IMR-90 (cell line): ENCODE data around the gene HMOX1. TPM values are rescaled to one million over a fixed set of nuclear protein-coding genes. Genes with fewer than 3 reads are reported as not detected.

Experiments
- ATAC-seq: fragments of 200-7000 bp; cut with Tn5 transposase; 2 replicates; pipeline ENCODE4 v1.9.1; 2020; ENCODE audit warnings: low read depth, mild to moderate bottlenecking, moderate library complexity
- BruUV-seq: library from RNA; stranded (reverse); fragments of 400-500 nt; replicated peaks from 2 replicates; lab custom pipeline; 2021; lab: Mats Ljungman, UMichigan
- CTCF ChIA-PET: fragments of 300-600 bp; formaldehyde crosslinking; extraction: SDS; loops from one replicate; lab custom pipeline; 2021; ENCODE audit warnings: antibody characterized with exemption; lab: Yijun Ruan, JAX
- POLR2A ChIA-PET: fragments of 300-600 bp; sonication (Branson Sonifier 250); formaldehyde crosslinking; loops from one replicate; lab custom pipeline; 2022; ENCODE audit warnings: antibody characterized with exemption; ENCODE audit not compliant: unreplicated experiment; lab: Charles Lee
- DNase-seq: peaks from one replicate; pipeline ENCODE4 v3.0.0; 2013
- H2AFZ ChIP-seq: replicated peaks from 2 replicates; pipeline ENCODE3; 2013; ENCODE audit warnings: low read length, mild to moderate bottlenecking; ENCODE audit not compliant: poor library complexity
- H2AK5ac ChIP-seq: 2 replicates; pipeline ENCODE4 v1.6.1; 2013; ENCODE audit warnings: low read depth, low read length, inconsistent platforms
- H2AK9ac ChIP-seq: replicated peaks from 2 replicates; pipeline ENCODE3; 2013; ENCODE audit warnings: mild to moderate bottlenecking, low read depth, low read length, moderate library complexity; ENCODE audit not compliant: poor library complexity
- H2BK120ac ChIP-seq: 2 replicates; pipeline ENCODE4 v1.6.1; 2013; ENCODE audit warnings: low read depth, low read length, inconsistent platforms
- H2BK15ac ChIP-seq: 3 replicates; pipeline ENCODE4 v1.6.1; 2013; ENCODE audit warnings: low read depth, low read length, inconsistent platforms
- H2BK20ac ChIP-seq: 2 replicates; pipeline ENCODE4 v1.6.1; 2013; ENCODE audit warnings: low read depth, mild to moderate bottlenecking, inconsistent platforms, low read length, moderate library complexity
- H2BK5ac ChIP-seq: 2 replicates; pipeline ENCODE4 v1.6.1; 2013; ENCODE audit warnings: mild to moderate bottlenecking, low read depth, low read length, inconsistent platforms; ENCODE audit not compliant: poor library complexity, severe bottlenecking
- H3K14ac ChIP-seq: replicated peaks from 2 replicates; pipeline ENCODE4 v1.6.1; 2013; ENCODE audit warnings: low read depth, low read length, inconsistent platforms
- H3K18ac ChIP-seq: 2 replicates; pipeline ENCODE4 v1.6.1; 2013; ENCODE audit warnings: low read depth, low read length, control low read depth
- H3K23ac ChIP-seq: 2 replicates; pipeline ENCODE4 v1.6.1; 2013; ENCODE audit warnings: low read depth, low read length, inconsistent platforms
- H3K27ac ChIP-seq: 2 replicates; pipeline ENCODE4 v1.5.1; 2013; ENCODE audit warnings: mild to moderate bottlenecking, control low read depth, low read length; ENCODE audit not compliant: insufficient read depth
- H3K27me3 ChIP-seq: 2 replicates; pipeline ENCODE4 v1.6.1; 2013; ENCODE audit warnings: low read length; ENCODE audit not compliant: control insufficient read depth, insufficient read depth
- H3K36me3 ChIP-seq: 2 replicates; pipeline ENCODE4 v1.6.1; 2013; ENCODE audit warnings: low read length, mixed read lengths; ENCODE audit not compliant: control insufficient read depth, insufficient read depth
- H3K4ac ChIP-seq: 2 replicates; pipeline ENCODE4 v1.6.1; 2013; ENCODE audit warnings: low read depth, low read length, inconsistent platforms
- H3K4me1 ChIP-seq: 2 replicates; pipeline ENCODE4 v1.6.1; 2013; ENCODE audit warnings: low read length, mixed read lengths; ENCODE audit not compliant: control insufficient read depth, insufficient read depth
- H3K4me2 ChIP-seq: 2 replicates; pipeline ENCODE4 v1.6.1; 2013; ENCODE audit warnings: low read depth, mild to moderate bottlenecking, control low read depth, low read length, moderate library complexity
- H3K4me3 ChIP-seq: 2 replicates; pipeline ENCODE4 v1.5.1; 2013; ENCODE audit warnings: low read depth, mild to moderate bottlenecking, control low read depth, low read length, moderate library complexity; ENCODE audit not compliant: insufficient read depth
- H3K56ac ChIP-seq: 2 replicates; pipeline ENCODE4 v1.6.1; 2013; ENCODE audit warnings: low read length, inconsistent platforms; ENCODE audit not compliant: insufficient read depth; ENCODE audit errors: extremely low read depth
- H3K79me1 ChIP-seq, 2 experiments: 2 replicates each; pipeline ENCODE4 v1.6.1; 2013; ENCODE audit warnings: low read length in 2 of 2, inconsistent platforms in 1 of 2, low read depth in 1 of 2
- H3K9ac ChIP-seq: 2 replicates; pipeline ENCODE4 v1.6.1; 2013; ENCODE audit warnings: low read depth, low read length, control low read depth
- H3K9me1 ChIP-seq: 2 replicates; pipeline ENCODE4 v1.6.1; 2013; ENCODE audit warnings: low read length, inconsistent platforms; ENCODE audit not compliant: insufficient read depth
- H3K9me3 ChIP-seq: 2 replicates; pipeline ENCODE4 v1.6.1; 2013; ENCODE audit warnings: low read length; ENCODE audit not compliant: control insufficient read depth, insufficient read depth
- H4K20me1 ChIP-seq: 2 replicates; pipeline ENCODE4 v1.6.1; 2013; ENCODE audit warnings: low read length, inconsistent platforms; ENCODE audit not compliant: insufficient read depth
- H4K5ac ChIP-seq: 2 replicates; pipeline ENCODE4 v1.6.1; 2013; ENCODE audit warnings: mild to moderate bottlenecking, low read depth, low read length, control low read depth
- H4K8ac ChIP-seq, 2 experiments: 2 replicates each; pipeline ENCODE4 v1.6.1; 2013; ENCODE audit warnings: low read depth in 2 of 2, low read length in 2 of 2, control low read depth in 1 of 2, inconsistent platforms in 1 of 2
- H4K91ac ChIP-seq: 2 replicates; pipeline ENCODE4 v1.6.1; 2013; ENCODE audit warnings: low read depth, low read length, inconsistent platforms; ENCODE audit not compliant: insufficient read depth
- BHLHE40 ChIP-seq: fragments of 150-350 bp; IDR thresholded peaks from 2 replicates; pipeline ENCODE4 v1.6.1; 2016; ENCODE audit warnings: mild to moderate bottlenecking, low read depth, low read length
- CEBPB ChIP-seq: IDR thresholded peaks from 2 replicates; pipeline ENCODE4 v1.6.1; 2012; ENCODE audit warnings: low read depth, low read length, improper control_type of control experiment
- CHD1 ChIP-seq: IDR thresholded peaks from 2 replicates; pipeline ENCODE4 v1.6.1; 2012; ENCODE audit warnings: low read depth, low read length, improper control_type of control experiment
- ELK1 ChIP-seq: fragments of 150-350 bp; IDR thresholded peaks from 2 replicates; pipeline ENCODE4 v1.6.1; 2016; ENCODE audit warnings: low read depth, mild to moderate bottlenecking, low read length, moderate library complexity, borderline replicate concordance
- FOS ChIP-seq: fragments of 150-350 bp; IDR thresholded peaks from 2 replicates; pipeline ENCODE4 v1.6.1; 2016; ENCODE audit warnings: low read depth, low read length
- MAFK ChIP-seq: IDR thresholded peaks from 2 replicates; pipeline ENCODE4 v1.6.1; 2012; ENCODE audit warnings: low read depth, low read length, improper control_type of control experiment
- MAZ ChIP-seq: IDR thresholded peaks from 2 replicates; pipeline ENCODE4 v1.6.1; 2012; ENCODE audit warnings: low read depth, mild to moderate bottlenecking, low read length, improper control_type of control experiment, moderate library complexity, borderline replicate concordance
- MXI1 ChIP-seq: IDR thresholded peaks from 2 replicates; pipeline ENCODE4 v1.6.1; 2012; ENCODE audit warnings: low read depth, mild to moderate bottlenecking, low read length, moderate library complexity, borderline replicate concordance
- NFE2L2 ChIP-seq: fragments of 150-350 bp; IDR thresholded peaks from 2 replicates; pipeline ENCODE4 v1.6.1; 2016; ENCODE audit warnings: low read depth, mild to moderate bottlenecking, low read length
- POLR2A ChIP-seq: IDR thresholded peaks from 2 replicates; pipeline ENCODE4 v1.6.1; 2012; ENCODE audit warnings: mild to moderate bottlenecking, low read depth, low read length
- RAD21 ChIP-seq: IDR thresholded peaks from 2 replicates; pipeline ENCODE4 v1.6.1; 2012; ENCODE audit warnings: low read length, improper control_type of control experiment
- RCOR1 ChIP-seq: IDR thresholded peaks from 2 replicates; pipeline ENCODE4 v1.6.1; 2012; ENCODE audit warnings: mild to moderate bottlenecking, low read length, improper control_type of control experiment; ENCODE audit not compliant: insufficient replicate concordance
- RFX5 ChIP-seq: IDR thresholded peaks from 2 replicates; pipeline ENCODE4 v1.8.0; 2012; ENCODE audit warnings: low read depth, mild to moderate bottlenecking, low read length, moderate library complexity
- SMC3 ChIP-seq: fragments of 150-350 bp; IDR thresholded peaks from 2 replicates; pipeline ENCODE4 v1.6.1; 2016; ENCODE audit warnings: low read depth, mild to moderate bottlenecking, antibody characterized with exemption, low read length, moderate library complexity
- WGBS, 2 experiments: methylation state at CpG; one replicate each; pipeline versions ENCODE4 v1.1.5 to v1.1.7; 2013; ENCODE audit warnings: missing lambda C conversion rate in 2 of 2; ENCODE audit not compliant: insufficient read length in 1 of 2; ENCODE audit errors: extremely low coverage in 2 of 2; 5-methylcytosine and 5-hydroxymethylcytosine counted together
- dilution Hi-C: fragments of 300-500 bp; cut with HindIII; formaldehyde crosslinking; loops from one replicate; pipeline ENCODE4 v1.14.3; 2018; ENCODE audit warnings: low sequenced_read_pairs; ENCODE audit not compliant: unreplicated experiment
- in situ Hi-C: fragments of 300-500 bp; cut with MboI; formaldehyde crosslinking; loops from 3 replicates; pipeline ENCODE4 v1.14.3; 2019; ENCODE audit warnings: low sequenced_read_pairs, inconsistent platforms, mixed read lengths
- intact Hi-C: fragments of 100-400 bp; cut with micrococcal nuclease; formaldehyde crosslinking; loops from 2 replicates; pipeline ENCODE4 v1.10.0; 2022
- polyA plus RNA-seq, 3 experiments: library from polyadenylated mRNA; depleted of rRNA; stranded (reverse); fragments of >200 nt; gene quantifications; 2 replicates each; pipeline ENCODE4 v1.2.3, GENCODE V29; 2012; ENCODE audit warnings: low replicate concordance in 1 of 3
- total RNA-seq: library from RNA; depleted of rRNA; stranded (reverse); fragments of >200 nt; gene quantifications from 2 replicates; pipeline ENCODE4 v1.2.3, GENCODE V29; 2012
- TF ChIP-seq, protein P1 (sequence below): fragments of 150-350 bp; IDR thresholded peaks from 2 replicates; pipeline ENCODE4 v1.6.1; 2017; ENCODE audit warnings: mild to moderate bottlenecking, antibody characterized with exemption, low read length, low read depth
- TF ChIP-seq, protein P2 (sequence below): conservative IDR thresholded peaks from 2 replicates; pipeline ENCODE4 v1.5.1; 2012; ENCODE audit warnings: mild to moderate bottlenecking, low read depth, low read length, improper control_type of control experiment

Gene HMOX1
- total and polyA plus RNA-seq, 2 of the 4 experiments (the other 2 are of a cell fraction), result 23.1 to 50.5 TPM

GRCh38 chr22:35363566-35364086 is 17.3 kb upstream of the HMOX1 start:
- H4K91ac ChIP-seq, result no peak overlapping the region
- no peak overlapping the region for H4K8ac ChIP-seq
- H3K18ac ChIP-seq, result peak overlapping the region; percentile 9; the same call in 1 of the 2 replicates
- no peak overlapping the region for H2BK5ac ChIP-seq
- no CpG with 5 or more reads among the region's 11 CpGs for WGBS, 2 experiments
- peaks cover 3% of the 10 kb centered on the region; the same call in 1 of the 2 replicates for H3K4me1 ChIP-seq
- H3K27me3 ChIP-seq, result no peaks in the 10 kb centered on the region
- H2BK120ac ChIP-seq, result no peak overlapping the region
- no peak overlapping the region for H3K4ac ChIP-seq
- no peak overlapping the region; the same call in 2 of the 3 replicates for H2BK15ac ChIP-seq
- H3K27ac ChIP-seq, result no peak overlapping the region
- dilution Hi-C loops, result no loop called here
- H3K36me3 ChIP-seq, result no peaks in the 10 kb centered on the region
- no peak overlapping the region for H2AFZ ChIP-seq
- H3K9ac ChIP-seq, result no peak overlapping the region
- TF ChIP-seq, protein P1, sequence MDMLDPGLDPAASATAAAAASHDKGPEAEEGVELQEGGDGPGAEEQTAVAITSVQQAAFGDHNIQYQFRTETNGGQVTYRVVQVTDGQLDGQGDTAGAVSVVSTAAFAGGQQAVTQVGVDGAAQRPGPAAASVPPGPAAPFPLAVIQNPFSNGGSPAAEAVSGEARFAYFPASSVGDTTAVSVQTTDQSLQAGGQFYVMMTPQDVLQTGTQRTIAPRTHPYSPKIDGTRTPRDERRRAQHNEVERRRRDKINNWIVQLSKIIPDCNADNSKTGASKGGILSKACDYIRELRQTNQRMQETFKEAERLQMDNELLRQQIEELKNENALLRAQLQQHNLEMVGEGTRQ, result no peak
- no peak for TF ChIP-seq MXI1
- TF ChIP-seq RCOR1, result no peak
- no peak for TF ChIP-seq NFE2L2
- no peak for TF ChIP-seq BHLHE40
- TF ChIP-seq ELK1, result no peak
- TF ChIP-seq SMC3, result no peak
- no peak for TF ChIP-seq RAD21
- TF ChIP-seq FOS, result no peak
- TF ChIP-seq MAFK, result no peak
- no peak for TF ChIP-seq POLR2A
- TF ChIP-seq, protein P2, sequence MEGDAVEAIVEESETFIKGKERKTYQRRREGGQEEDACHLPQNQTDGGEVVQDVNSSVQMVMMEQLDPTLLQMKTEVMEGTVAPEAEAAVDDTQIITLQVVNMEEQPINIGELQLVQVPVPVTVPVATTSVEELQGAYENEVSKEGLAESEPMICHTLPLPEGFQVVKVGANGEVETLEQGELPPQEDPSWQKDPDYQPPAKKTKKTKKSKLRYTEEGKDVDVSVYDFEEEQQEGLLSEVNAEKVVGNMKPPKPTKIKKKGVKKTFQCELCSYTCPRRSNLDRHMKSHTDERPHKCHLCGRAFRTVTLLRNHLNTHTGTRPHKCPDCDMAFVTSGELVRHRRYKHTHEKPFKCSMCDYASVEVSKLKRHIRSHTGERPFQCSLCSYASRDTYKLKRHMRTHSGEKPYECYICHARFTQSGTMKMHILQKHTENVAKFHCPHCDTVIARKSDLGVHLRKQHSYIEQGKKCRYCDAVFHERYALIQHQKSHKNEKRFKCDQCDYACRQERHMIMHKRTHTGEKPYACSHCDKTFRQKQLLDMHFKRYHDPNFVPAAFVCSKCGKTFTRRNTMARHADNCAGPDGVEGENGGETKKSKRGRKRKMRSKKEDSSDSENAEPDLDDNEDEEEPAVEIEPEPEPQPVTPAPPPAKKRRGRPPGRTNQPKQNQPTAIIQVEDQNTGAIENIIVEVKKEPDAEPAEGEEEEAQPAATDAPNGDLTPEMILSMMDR, result no peak
- no peak for TF ChIP-seq CHD1
- TF ChIP-seq MAZ, result no peak
- TF ChIP-seq RFX5, result no peak
- no peak for TF ChIP-seq CEBPB
- POLR2A ChIA-PET, result no interaction called here
- no peak overlapping the region for H2AK9ac ChIP-seq
- H4K20me1 ChIP-seq, result no peaks in the 10 kb centered on the region
- ATAC-seq (no peak), DNase-seq (no peak)
- no peaks in the 10 kb centered on the region for H3K9me3 ChIP-seq
- H3K23ac ChIP-seq, result no peak overlapping the region
- BruUV-seq, result no TSS peak
- H3K79me1 ChIP-seq, result no peaks in the 10 kb centered on the region
- no peak overlapping the region for H3K56ac ChIP-seq
- H3K9me1 ChIP-seq, result 0 out of 2 replicates have a peak, but pooled peaks cover 3% of the 10 kb centered on the region
- CTCF ChIA-PET, result no interaction called here
- H2BK20ac ChIP-seq, result no peak overlapping the region; the same call in 1 of the 2 replicates
- H3K4me2 ChIP-seq, result no peak overlapping the region
- intact Hi-C loops, result no loop called here
- H3K4me3 ChIP-seq, result no peak overlapping the region
- H2AK5ac ChIP-seq, result peak overlapping the region; percentile 73; the same call in 1 of the 2 replicates
- H3K14ac ChIP-seq, result no peak overlapping the region
- in situ Hi-C loops, result no loop called here
- no peak overlapping the region for H4K5ac ChIP-seq
